ENCODE measurements around the gene SPPL3.
"Not testable (repeated sequence)": the region's sequence is repeated elsewhere in the genome, so short reads cannot be mapped to it uniquely, and the experiment has no call there.

Gene SPPL3

DNA sequence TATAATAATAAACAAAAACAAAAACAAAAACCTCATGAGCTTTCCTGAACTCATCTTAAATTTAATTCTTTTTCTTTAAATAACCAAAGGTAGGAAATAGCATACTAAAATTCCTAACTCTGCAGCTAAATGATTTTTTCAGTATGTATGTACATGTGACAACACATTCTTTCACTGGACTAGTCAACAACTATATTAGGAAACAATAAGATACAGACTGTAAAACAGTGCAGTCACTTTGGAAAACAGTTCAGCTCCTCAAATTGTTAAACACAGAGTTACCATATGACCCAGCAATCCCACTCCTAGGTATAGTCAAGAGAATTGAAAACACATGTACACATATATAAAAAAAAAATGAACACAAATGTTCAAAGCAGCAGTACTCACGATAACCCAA is 64.7 kb downstream of the SPPL3 start:
- no peaks in the 10 kb centered on the region; a peak in 1 of 3 replicates for H3K36me3 ChIP-seq (ENCODE audit: control insufficient read depth in 2 of 2, insufficient read depth in 1 of 2, low read length in 2 of 2)
- H3K4me3 ChIP-seq (ENCODE audit: low read depth, low read length), result no peak overlapping the region
- H3K27ac ChIP-seq (ENCODE audit: extremely low read depth, low read depth, low read length), result no peak overlapping the region
- no peak for TF ChIP-seq REPIN1 (tag by site-specific recombination; IDR thresholded peaks at IDR 0.05; ENCODE audit: low read depth)
- H3K9me3 ChIP-seq (ENCODE audit: control insufficient read depth, insufficient read depth, low read depth, low read length), result no peaks in the 10 kb centered on the region
- CTCF ChIA-PET, result interaction anchor here (0.6 kb wide), 1 partner anchor 142 kb away, joined by 3 read pairs; no protein-coding TSS in a partner anchor
- H3K4me1 ChIP-seq (ENCODE audit: control insufficient read depth, insufficient read depth, low read length), result peaks cover 25% of the 10 kb centered on the region
- POLR2A ChIA-PET, result no interaction called here

DNA sequence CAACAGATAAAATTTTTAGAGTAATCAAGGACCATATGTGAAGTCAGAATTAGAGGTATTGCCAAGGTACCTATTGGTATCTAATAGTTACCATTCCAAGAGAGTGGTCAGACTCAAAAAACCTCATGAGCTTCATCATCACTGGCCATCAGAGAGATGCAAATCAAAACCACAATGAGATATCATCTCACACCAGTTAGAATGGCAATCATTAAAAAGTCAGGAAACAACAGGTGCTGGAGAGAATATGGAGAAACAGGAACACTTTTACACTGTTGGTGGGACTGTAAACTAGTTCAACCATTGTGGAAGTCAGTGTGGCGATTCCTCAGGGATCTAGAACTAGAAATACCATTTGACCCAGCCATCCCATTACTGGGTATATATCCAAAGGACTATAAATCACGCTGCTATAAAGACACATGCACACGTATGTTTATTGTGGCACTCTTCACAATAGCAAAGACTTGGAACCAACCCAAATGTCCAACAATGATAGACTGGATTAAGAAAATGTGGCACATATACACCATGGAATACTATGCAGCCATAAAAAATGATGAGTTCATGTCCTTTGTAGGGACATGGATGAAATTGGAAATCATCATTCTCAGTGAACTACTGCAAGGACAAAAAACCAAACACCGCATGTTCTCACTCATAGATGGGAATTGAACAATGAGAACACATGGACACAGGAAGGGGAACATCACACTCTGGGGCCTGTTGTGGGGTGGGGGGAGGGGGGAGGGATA is 65.4 kb downstream of the SPPL3 start:
- TF ChIP-seq ZNF146 (tag by site-specific recombination; IDR thresholded peaks at IDR 0.05) (peak; percentile 97), ZNF184 (tag by site-specific recombination; IDR thresholded peaks at IDR 0.05) (peak; percentile 98), SCRT2 (tag by site-specific recombination; IDR thresholded peaks at IDR 0.05) (peak; percentile 68)
- TF ChIP-seq, protein P1, sequence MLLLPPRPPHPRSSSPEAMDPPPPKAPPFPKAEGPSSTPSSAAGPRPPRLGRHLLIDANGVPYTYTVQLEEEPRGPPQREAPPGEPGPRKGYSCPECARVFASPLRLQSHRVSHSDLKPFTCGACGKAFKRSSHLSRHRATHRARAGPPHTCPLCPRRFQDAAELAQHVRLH (tag by site-specific recombination; IDR thresholded peaks at IDR 0.05), result peak; percentile 42; the same call in 1 of the 2 replicates
- H3K4me1 ChIP-seq (ENCODE audit: control insufficient read depth, insufficient read depth, low read length), result peaks cover 26% of the 10 kb centered on the region; the same call in 1 of the 2 replicates
- CTCF ChIA-PET, result interaction anchor here (0.6 to 1.5 kb wide), 3 partner anchors 12 to 142 kb away, joined by 3 to 4 read pairs (median 3); no protein-coding TSS in a partner anchor
- H3K4me3 ChIP-seq (ENCODE audit: low read depth, low read length); H3K36me3 ChIP-seq (ENCODE audit: control insufficient read depth in 2 of 2, insufficient read depth in 1 of 2, low read length in 2 of 2); H3K9me3 ChIP-seq (ENCODE audit: control insufficient read depth, insufficient read depth, low read depth, low read length); H3K27ac ChIP-seq (ENCODE audit: extremely low read depth, low read depth, low read length); POLR2A ChIA-PET: not testable (repeated sequence)

DNA sequence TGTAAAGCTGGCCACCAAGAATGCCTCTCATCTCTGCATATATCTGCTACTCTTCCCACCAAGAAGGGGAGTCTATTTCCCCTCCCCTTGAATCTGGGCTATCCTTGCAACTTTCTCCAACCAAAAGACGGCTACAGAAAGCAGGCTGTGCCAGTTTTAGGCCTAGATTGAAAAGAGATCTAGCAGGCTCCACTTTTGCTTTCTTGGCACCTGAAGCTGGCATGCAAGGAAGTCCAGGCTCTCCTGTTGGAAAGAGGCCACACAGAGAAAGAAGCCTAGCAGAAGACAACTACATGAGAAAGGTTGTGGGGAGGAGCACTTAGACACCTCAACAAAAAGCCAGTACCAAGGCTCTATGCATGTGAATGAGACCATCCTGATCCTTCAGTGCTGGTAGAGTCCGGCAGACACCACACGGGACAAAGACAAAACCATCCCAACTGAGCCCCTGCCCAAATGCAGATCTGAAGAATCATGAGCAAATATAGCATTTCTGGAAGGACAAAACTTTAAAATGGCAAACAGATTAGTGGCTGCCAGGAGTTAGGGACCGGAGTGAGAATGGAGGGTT is 68.0 kb downstream of the SPPL3 start:
- ChIA-PET CTCF (interaction anchor here (1.0 kb wide), 1 partner anchor 15 kb away, joined by 3 read pairs; no protein-coding TSS in a partner anchor), POLR2A (interaction anchor here (0.5 kb wide), 1 partner anchor 104 kb away, joined by 3 read pairs; no protein-coding TSS in a partner anchor)
- Histone ChIP-seq H3K4me3 (ENCODE audit: low read depth, low read length) (no peak overlapping the region), H3K27ac (ENCODE audit: extremely low read depth, low read depth, low read length) (no peak overlapping the region), H3K4me1 (ENCODE audit: control insufficient read depth, insufficient read depth, low read length) (peaks cover 20% of the 10 kb centered on the region; the same call in 1 of the 2 replicates), H3K36me3 (ENCODE audit: control insufficient read depth in 2 of 2, insufficient read depth in 1 of 2, low read length in 2 of 2) (no peaks in the 10 kb centered on the region; a peak in 1 of 3 replicates), H3K9me3 (ENCODE audit: control insufficient read depth, insufficient read depth, low read depth, low read length) (no peaks in the 10 kb centered on the region)
- 0 out of 2 replicates have a peak, but pooled peaks have one; percentile 54 for TF ChIP-seq ZBTB48 (tag by site-specific recombination; IDR thresholded peaks at IDR 0.05)
- no peak for TF ChIP-seq ZFHX2 (tag by site-specific recombination; conservative IDR thresholded peaks at IDR 0.05)
- TF ChIP-seq ZNF335 (tag by site-specific recombination; conservative IDR thresholded peaks at IDR 0.05), result 0 out of 2 replicates have a peak, but pooled peaks have one; percentile 18

DNA sequence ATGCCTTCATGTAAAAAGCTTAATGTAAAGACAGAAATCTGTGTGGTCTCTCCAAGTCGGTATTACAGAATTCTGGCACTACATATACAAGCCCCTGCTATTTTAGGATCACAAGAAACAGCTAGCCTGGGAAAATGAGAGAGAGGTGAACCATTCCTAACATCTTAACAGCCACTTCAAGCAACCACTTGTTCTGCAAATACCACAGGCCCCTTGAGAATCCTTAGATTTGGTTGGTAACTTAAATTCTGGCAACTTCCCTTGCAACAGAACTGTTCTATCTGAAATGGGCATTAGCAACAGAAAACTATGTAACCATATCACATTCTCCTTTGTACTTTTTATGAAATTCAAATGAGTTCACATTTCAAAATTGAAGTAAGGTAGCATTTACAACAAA is 68.5 kb downstream of the SPPL3 start:
- TF ChIP-seq ZNF23 (tag by site-specific recombination; IDR thresholded peaks at IDR 0.05; ENCODE audit: borderline replicate concordance), result no peak
- TF ChIP-seq ZNF600 (tag by site-specific recombination; IDR thresholded peaks at IDR 0.05), result 0 out of 2 replicates have a peak, but pooled peaks have one; percentile 16
- TF ChIP-seq SCRT2 (tag by site-specific recombination; IDR thresholded peaks at IDR 0.05), result peak; percentile 54
- Histone ChIP-seq H3K4me1 (ENCODE audit: control insufficient read depth, insufficient read depth, low read length) (peaks cover 22% of the 10 kb centered on the region; the same call in 1 of the 2 replicates), H3K27ac (ENCODE audit: extremely low read depth, low read depth, low read length) (no peak overlapping the region), H3K9me3 (ENCODE audit: control insufficient read depth, insufficient read depth, low read depth, low read length) (no peaks in the 10 kb centered on the region), H3K36me3 (ENCODE audit: control insufficient read depth in 2 of 2, insufficient read depth in 1 of 2, low read length in 2 of 2) (no peaks in the 10 kb centered on the region; a peak in 1 of 3 replicates), H3K4me3 (ENCODE audit: low read depth, low read length) (no peak overlapping the region)
- CTCF ChIA-PET, result interaction anchor here (1.0 to 1.3 kb wide), 2 partner anchors 12 to 16 kb away, joined by 3 to 6 read pairs; no protein-coding TSS in a partner anchor
- POLR2A ChIA-PET, result interaction anchor here (0.5 kb wide), 1 partner anchor 105 kb away, joined by 3 read pairs; no protein-coding TSS in a partner anchor

DNA sequence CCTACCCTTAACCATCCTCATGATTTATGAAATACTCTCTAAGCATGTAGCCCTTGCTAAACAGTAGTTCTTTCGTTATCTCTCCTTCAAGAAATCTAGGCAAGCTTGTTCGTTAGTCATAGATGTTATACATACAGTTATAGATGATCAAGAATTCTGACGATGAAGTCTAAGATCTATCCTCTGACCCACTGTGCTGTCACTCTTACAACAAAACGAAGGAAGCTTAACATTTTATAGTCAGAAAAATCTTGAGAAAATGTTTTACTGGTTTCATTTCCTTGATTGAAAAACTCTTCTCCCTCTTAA is 68.9 kb downstream of the SPPL3 start:
- Histone ChIP-seq H3K4me1 (ENCODE audit: control insufficient read depth, insufficient read depth, low read length) (peaks cover 24% of the 10 kb centered on the region; the same call in 1 of the 2 replicates), H3K9me3 (ENCODE audit: control insufficient read depth, insufficient read depth, low read depth, low read length) (no peaks in the 10 kb centered on the region), H3K4me3 (ENCODE audit: low read depth, low read length) (no peak overlapping the region), H3K27ac (ENCODE audit: extremely low read depth, low read depth, low read length) (no peak overlapping the region), H3K36me3 (ENCODE audit: control insufficient read depth in 2 of 2, insufficient read depth in 1 of 2, low read length in 2 of 2) (no peaks in the 10 kb centered on the region; a peak in 1 of 3 replicates)
- TF ChIP-seq SP7 (tag by site-specific recombination; IDR thresholded peaks at IDR 0.05) (no peak), ZBTB17 (tag by site-specific recombination; IDR thresholded peaks at IDR 0.05) (peak; percentile 70)
- TF ChIP-seq, protein P2, sequence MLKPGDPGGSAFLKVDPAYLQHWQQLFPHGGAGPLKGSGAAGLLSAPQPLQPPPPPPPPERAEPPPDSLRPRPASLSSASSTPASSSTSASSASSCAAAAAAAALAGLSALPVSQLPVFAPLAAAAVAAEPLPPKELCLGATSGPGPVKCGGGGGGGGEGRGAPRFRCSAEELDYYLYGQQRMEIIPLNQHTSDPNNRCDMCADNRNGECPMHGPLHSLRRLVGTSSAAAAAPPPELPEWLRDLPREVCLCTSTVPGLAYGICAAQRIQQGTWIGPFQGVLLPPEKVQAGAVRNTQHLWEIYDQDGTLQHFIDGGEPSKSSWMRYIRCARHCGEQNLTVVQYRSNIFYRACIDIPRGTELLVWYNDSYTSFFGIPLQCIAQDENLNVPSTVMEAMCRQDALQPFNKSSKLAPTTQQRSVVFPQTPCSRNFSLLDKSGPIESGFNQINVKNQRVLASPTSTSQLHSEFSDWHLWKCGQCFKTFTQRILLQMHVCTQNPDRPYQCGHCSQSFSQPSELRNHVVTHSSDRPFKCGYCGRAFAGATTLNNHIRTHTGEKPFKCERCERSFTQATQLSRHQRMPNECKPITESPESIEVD (tag by site-specific recombination; IDR thresholded peaks at IDR 0.05), result 0 out of 2 replicates have a peak, but pooled peaks have one; percentile 73
- ChIA-PET POLR2A (no interaction called here), CTCF (interaction anchor here (1.0 to 1.3 kb wide), 2 partner anchors 12 to 16 kb away, joined by 3 to 6 read pairs; no protein-coding TSS in a partner anchor)

Measured in HEK293 (cell line).